GM19463 (cell line): ENCODE results near the gene COL13A1.

ENCODE experiments used
- ATAC-seq: cut with Tn5 transposase; IDR thresholded peaks from one replicate; pipeline ENCODE4 v1.9.1; 2021; ENCODE audit warnings: mild to moderate bottlenecking, moderate library complexity; ENCODE audit not compliant: unreplicated experiment

Gene COL13A1

GRCh38 chr10:69901628-69902505 is 100.2 kb downstream of the COL13A1 start:
- ATAC-seq, result no peak

GRCh38 chr10:69902835-69903535 is 101.3 kb downstream of the COL13A1 start:
- ATAC-seq, result no peak

GRCh38 chr10:69904533-69904932 is 102.8 kb downstream of the COL13A1 start:
- ATAC-seq, result no peak

GRCh38 chr10:69906425-69906824 is 104.7 kb downstream of the COL13A1 start:
- no peak for ATAC-seq

GRCh38 chr10:69907517-69907916 is 105.8 kb downstream of the COL13A1 start:
- ATAC-seq, result no peak

- no peak for ATAC-seq
Measured at GRCh38 chr10:69908124-69908523, 106.4 kb downstream of the COL13A1 start.

GRCh38 chr10:69910561-69910960 is 108.9 kb downstream of the COL13A1 start:
- ATAC-seq, result no peak

GRCh38 chr10:69911613-69912528 is 110.2 kb downstream of the COL13A1 start:
- no peak for ATAC-seq

- no peak for ATAC-seq
Measured at GRCh38 chr10:69912589-69912988, 110.9 kb downstream of the COL13A1 start.

- ATAC-seq, result no peak
Measured at GRCh38 chr10:69913606-69914382, 112.1 kb downstream of the COL13A1 start.

- ATAC-seq, result no peak
Measured at GRCh38 chr10:69914398-69915214, 112.9 kb downstream of the COL13A1 start.

- no peak for ATAC-seq
Measured at GRCh38 chr10:69915215-69915560, 113.5 kb downstream of the COL13A1 start.

- no peak for ATAC-seq
Measured at GRCh38 chr10:69916118-69916517, 114.4 kb downstream of the COL13A1 start.

GRCh38 chr10:69918036-69918435 is 116.3 kb downstream of the COL13A1 start:
- ATAC-seq, result no peak

GRCh38 chr10:69919250-69919649 is 117.5 kb downstream of the COL13A1 start:
- ATAC-seq, result no peak

GRCh38 chr10:69925111-69925510 is 123.4 kb downstream of the COL13A1 start:
- no peak for ATAC-seq

GRCh38 chr10:69928339-69928738 is 126.6 kb downstream of the COL13A1 start:
- ATAC-seq, result no peak

- no peak for ATAC-seq
Measured at GRCh38 chr10:69929575-69929974, 127.9 kb downstream of the COL13A1 start.

- no peak for ATAC-seq
Measured at GRCh38 chr10:69934768-69935167, 133.1 kb downstream of the COL13A1 start.

- ATAC-seq, result no peak
Measured at GRCh38 chr10:69936091-69936490, 134.4 kb downstream of the COL13A1 start.
